Measurements from ENCODE around the gene C16orf78.

DNA sequence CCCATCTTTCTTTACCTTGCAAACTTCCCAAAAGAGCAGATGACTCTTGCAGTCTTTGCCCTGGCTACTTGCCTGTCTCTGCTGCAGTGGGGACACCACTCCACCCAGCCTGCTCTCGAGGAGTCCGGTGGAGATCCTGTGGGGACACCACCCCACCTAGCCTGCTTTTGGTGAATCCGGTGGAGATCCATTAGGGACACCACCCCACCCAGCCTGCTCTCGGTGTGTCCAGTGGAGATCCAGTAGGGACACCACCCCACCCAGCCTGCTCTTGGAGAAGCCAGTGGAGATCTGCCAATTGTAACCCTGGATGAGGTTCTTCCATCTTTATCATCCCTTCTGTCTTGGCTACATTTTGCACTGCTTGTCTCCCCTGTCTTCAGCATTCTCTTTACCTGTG, 54.2 kb downstream of the C16orf78 start:
- TF ChIP-seq, protein P1, sequence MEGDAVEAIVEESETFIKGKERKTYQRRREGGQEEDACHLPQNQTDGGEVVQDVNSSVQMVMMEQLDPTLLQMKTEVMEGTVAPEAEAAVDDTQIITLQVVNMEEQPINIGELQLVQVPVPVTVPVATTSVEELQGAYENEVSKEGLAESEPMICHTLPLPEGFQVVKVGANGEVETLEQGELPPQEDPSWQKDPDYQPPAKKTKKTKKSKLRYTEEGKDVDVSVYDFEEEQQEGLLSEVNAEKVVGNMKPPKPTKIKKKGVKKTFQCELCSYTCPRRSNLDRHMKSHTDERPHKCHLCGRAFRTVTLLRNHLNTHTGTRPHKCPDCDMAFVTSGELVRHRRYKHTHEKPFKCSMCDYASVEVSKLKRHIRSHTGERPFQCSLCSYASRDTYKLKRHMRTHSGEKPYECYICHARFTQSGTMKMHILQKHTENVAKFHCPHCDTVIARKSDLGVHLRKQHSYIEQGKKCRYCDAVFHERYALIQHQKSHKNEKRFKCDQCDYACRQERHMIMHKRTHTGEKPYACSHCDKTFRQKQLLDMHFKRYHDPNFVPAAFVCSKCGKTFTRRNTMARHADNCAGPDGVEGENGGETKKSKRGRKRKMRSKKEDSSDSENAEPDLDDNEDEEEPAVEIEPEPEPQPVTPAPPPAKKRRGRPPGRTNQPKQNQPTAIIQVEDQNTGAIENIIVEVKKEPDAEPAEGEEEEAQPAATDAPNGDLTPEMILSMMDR (IDR thresholded peaks at IDR 0.05): no peak
- no peak for TF ChIP-seq POLR2AphosphoS5 (IDR thresholded peaks at IDR 0.05)
- no peak for TF ChIP-seq POLR2A (IDR thresholded peaks at IDR 0.05)
